Stimulated activated CD8-positive, alpha-beta memory T cell treated with anti-CD3 and anti-CD28 coated beads, Interleukin-7, amount 100 ng/mL, for 24 hours (primary cell): ENCODE data around the gene COL23A1.
"Not testable (repeated sequence)": the region's sequence is repeated elsewhere in the genome, so short reads cannot be mapped to it uniquely, and the experiment has no call there.

Experiments used
- DNase-seq: peaks from one replicate; pipeline ENCODE4 v3.0.0-alpha.2; 2020; ENCODE audit warnings: low read depth

COL23A1 gene

DNA sequence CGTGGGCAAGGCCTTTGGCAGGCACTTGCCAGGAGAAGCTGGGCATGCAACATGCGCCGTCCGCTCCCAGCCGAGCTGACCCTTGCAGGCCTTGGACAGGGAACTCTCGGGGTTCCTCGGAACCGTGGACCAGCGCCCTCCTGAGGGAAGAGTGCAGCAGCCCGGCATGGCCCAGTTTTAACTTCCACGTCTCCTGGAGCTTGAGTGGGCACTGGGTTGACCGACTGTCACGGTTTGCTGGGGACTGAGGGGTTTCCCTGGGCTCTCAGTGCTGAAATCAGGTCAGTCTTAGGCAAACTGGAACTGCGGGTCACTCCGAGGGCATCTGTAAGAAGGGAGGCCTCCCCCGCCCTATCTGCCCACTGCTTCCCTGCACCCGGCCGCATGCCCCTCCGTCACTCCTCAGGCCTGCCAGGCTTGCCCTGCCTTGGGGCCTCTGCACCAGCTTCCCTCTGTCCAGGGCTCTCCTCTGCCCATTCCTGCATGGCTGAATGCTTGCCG, 270.6 kb downstream of the COL23A1 start:
- DNase-seq: no peak

DNA sequence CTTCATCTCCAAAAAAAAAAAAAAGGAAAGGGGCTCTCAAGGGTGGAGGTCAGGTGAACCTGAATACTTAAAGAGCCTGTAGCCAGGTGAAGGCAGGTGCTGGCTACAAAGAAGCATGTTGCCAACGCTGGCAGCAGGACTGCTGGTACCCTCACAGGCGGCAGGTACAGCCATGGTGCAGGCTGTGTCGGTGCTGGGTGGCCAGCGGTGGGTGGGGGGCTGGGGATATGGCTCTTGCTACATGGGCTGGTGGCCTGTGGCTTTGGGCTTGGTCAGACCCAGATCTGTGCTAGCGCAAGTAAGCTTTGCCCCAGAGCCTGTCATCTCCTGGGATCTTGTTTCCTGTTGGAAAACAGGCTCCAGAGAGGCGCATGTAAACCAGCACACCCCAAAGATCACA, 271.3 kb downstream of the COL23A1 start:
- no peak for DNase-seq

DNA sequence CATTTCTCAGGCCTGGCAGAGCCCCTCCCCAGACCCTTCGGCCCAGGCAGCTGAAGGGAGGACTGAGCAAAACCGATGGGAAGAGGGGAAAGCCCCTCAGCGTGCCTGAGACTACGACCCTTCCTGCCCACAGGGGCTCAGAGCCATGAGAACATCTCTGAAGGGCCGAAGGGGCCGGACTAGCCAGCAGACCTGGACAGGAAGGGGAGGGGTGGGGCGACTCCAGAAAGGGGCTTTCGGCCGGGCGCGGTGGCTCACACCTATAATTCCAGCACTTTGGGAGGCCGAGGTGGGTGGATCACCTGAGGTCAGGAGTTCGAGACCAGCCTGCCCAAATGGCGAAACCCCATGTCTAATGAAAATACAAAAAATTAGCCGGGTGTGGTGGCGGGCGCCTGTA, 271.8 kb downstream of the COL23A1 start:
- no peak for DNase-seq

DNA sequence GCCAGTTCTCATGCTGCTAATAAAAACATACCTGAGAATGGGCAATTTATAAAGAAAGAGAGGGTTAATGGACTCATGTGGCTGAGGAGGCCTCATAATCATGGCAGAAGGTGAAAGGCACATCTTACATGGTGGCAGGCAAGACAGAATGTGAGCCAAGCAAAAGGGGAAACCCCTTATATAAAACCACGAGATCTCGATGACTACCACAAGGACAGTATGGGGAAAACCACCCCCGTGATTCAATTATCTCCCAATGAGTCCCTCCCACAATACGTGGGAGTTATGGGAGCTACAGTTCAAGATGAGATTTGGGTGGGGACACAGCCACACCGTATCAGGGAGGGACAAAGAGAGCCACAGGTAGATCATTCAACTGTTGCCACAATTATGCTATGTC, 272.5 kb downstream of the COL23A1 start:
- DNase-seq: not testable (repeated sequence)

DNA sequence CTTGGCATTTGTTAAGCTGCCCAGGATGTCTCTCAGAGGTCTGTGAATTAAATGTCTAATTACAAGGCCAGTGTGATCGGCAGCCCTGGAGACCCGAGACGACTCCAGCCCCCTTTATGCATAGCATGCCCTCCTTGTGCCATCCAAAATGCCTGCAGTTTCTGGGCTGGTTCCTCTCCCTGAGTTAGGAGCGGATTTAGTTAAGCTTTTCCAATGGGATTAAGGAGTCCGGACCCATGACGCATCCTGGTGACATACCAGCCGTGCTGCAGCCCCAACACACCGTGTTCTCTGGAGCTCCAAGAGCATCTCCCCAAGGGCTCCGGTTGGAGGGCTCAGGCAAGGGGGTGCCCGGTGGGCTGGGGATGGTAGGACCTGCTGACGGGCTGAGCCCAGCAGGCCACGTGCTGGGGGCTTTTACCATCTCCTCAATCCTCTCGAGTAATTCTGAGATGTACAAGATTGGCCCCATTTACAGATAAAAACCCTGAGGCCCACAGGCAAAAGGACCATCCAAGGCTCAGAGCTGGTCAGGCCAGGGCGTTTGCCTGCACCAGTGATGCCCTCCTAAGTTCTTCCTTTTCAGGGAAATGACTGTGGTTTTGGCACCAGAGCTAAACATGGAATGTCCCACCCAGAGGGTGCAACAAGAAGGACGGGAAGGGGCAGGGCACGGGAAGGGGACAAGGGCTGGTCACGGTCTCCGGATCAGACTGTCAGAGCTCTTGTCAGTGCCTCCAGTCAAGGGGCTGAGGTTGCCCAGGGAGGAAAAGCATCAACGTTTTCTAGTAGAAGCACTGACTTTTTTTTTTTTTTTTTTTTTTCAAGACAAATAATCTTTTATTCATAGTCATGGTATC, 275.0 kb downstream of the COL23A1 start:
- no peak for DNase-seq

DNA sequence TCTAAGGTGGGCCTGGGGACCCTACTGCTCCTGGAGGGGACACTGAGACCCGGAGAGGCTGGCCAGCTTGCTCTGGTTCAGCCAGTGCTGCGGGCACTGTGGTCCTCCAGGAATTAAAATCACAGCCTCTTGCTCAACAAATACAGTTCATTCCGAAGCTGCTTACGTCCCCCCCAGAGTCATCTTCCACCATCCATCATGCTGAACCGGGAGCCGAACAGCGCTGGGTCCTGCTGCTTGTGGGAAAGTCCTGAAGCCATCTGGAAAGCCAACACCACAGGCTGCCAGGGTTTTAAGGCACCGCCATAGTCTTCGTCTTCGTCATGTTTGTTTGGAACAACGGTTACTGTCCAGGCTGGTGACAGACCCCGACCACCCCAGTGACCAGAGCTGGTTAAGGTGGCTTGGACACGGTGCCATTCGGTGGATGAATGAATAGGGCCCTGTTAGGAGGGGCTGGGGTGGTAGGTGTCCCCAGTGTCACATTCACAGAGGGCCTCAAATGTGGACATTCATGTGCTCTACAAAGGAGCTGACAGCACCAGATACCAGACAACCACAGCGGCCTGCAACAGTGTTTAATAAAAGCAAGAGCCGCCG, 276.0 kb downstream of the COL23A1 start:
- DNase-seq: no peak

DNA sequence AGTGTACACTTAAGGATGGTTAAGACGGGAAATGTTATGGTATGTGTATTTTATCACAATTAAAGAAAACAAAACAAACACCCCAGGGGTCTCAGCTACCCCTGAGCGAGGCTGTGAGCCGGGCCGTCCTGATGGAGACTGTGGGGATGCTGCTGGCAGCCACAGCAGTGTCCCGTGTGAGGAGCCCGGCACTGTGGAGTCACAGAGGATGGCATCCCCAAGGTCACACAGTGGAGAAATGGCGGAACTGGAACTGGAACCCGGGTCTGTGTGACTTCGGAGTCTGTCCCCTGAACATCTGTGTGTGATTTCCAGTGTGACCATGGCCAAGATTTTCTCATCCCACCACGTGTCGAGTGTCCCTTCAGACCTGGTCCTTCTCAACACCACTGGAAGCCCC, 276.9 kb downstream of the COL23A1 start:
- DNase-seq: no peak

DNA sequence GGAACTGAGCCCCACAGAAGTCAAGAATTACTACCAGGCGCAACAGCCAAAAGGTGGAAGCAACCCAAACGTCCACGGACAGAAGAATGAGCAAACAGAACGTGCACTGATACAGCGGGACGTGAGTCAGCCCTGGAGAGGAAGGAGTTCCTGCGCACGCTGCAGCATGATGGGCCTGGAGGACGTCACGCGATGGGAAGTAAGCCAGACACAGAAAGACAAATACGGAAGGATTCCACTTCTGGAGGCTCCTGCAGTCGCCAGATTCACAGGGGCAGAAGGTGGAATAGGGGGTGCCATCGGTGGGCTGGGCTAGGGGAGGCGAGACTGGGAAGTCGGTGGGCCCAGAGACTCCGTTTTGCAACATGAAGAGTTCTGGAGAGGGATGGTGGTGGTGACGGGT, 277.3 kb downstream of the COL23A1 start:
- DNase-seq: no peak

DNA sequence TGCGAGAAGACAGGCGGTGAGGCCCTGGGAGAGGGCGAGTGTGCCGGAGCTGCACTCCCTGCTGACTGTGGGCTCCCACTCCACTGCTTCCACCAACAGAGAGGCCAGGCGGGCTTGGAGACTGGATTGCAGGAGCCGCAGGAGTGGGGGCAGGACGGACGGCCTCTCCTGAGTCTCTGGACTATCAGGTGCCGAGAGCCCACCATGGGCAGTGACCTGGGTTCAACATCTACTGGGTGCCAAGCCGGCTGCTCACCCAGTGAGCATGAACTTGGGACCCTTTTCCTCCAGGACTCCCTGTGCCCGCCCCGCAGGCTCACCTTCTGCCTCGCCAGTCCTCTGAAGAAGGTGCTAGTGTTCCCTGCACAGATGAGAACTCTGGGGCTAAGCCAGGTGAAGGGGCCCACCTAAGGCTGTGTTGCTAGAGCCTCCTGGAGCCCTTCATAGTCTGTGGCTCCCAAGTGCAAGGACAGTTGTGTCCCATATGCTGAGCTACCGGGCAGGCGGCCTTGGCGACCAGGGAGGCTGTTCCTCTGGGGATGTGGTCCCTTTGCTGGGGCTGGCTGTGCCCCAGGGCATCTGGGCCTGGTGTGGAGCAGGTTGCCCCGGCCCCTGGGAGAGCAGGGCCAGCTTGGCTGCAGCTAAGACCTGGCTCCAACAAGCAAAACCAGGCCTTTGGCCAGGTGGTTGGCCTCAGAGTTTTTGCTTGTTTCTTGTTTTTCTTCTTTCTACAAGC, 279.9 kb downstream of the COL23A1 start:
- DNase-seq: no peak

DNA sequence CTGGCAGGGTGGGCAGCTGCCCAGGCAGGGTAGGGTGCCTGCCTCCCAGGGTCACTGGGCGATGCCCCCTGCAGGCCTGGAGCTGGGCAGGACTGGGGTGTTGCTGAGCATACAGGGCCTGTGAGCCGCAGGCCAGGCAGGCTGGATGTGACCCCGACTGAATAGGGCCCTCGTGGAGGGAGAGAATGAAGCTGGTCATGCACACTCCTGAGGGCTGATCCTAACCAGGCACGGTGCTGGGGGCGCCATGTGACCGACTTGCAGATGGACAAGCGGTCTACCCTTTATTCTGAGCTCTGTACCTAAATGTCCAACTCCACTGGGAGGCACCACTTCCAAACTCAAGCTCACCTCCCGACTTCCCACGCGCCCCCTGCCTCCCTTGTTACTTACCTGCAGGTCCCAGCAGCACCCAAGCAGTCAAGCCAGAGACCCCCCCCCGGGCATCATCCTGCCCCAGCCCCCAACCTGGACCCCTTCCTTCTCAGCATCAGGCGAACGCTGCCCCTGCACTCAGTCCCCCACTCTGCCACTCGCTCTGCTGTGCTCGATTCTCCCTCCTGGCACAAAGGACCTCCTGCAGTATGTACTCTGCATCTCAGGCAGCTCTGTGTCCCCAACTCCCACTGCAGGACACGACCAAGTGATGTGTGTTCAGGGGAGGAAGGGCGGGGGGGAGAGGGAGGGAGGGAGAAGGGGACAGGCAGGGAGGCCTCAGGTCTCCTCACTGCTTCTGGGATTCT, 280.8 kb downstream of the COL23A1 start:
- no peak for DNase-seq

DNA sequence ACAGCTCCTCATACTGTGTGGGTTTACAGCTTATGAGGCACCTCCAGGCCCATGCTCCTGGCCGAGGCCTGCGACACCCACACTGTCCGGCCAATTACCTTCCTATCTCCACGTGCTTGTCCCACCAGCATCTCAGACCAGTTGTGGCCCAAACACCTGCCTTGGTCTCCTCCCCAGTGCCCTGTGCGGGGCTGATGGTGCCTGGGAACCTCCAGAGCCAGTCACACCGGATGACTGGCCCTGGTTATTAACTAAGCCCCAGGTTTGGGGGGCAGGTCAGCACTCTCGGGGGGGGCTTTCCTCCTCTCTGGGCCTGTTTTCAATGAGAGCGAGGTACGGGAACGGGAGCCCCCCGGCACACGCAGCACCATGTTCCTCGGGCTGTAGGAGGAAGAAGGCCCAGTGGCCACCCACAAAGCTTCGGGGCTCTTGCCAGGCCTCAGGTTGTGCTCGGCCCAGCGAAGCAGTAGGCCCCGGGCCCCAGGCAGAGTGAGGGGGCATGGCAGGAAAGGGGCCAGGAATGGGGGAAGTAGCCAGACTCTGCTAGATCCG, 281.6 kb downstream of the COL23A1 start:
- DNase-seq: no peak

DNA sequence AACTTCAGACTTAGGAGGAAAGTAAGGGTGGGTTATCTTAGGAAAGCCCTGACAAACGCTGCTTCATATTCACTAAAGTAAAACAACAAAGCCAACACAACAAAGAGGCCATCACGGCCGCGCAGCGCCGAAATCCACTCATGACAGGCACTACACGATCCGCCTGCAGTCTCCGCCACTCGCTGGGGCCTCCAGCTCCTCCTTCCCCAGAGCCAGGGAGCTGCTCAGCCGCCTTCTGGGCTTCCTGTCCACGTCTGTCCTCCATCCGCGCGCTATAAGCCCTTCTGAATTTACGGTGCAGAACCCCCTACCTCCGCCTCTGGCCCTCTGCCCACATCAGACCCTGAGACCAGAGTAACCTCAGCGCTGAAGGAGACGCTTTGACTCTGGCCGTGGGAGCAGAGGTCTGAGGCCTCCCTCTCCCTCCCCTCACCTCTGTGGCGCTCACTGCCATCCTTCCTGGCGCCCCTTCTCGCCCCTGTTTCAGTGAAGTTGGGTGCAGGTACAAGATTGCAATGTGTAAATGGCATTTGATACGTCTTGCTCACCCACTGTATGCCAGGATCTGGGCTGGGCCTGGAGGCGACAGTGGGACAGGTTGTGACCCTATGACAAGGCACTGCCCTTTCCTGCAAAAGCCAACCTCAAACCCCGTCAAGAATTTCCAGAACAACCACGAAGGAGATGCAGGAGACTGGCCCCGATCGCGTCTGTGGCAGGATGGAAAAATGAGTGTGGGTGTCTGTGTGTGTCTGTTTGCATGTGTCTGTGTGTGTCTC, 282.7 kb downstream of the COL23A1 start:
- DNase-seq: no peak

DNA sequence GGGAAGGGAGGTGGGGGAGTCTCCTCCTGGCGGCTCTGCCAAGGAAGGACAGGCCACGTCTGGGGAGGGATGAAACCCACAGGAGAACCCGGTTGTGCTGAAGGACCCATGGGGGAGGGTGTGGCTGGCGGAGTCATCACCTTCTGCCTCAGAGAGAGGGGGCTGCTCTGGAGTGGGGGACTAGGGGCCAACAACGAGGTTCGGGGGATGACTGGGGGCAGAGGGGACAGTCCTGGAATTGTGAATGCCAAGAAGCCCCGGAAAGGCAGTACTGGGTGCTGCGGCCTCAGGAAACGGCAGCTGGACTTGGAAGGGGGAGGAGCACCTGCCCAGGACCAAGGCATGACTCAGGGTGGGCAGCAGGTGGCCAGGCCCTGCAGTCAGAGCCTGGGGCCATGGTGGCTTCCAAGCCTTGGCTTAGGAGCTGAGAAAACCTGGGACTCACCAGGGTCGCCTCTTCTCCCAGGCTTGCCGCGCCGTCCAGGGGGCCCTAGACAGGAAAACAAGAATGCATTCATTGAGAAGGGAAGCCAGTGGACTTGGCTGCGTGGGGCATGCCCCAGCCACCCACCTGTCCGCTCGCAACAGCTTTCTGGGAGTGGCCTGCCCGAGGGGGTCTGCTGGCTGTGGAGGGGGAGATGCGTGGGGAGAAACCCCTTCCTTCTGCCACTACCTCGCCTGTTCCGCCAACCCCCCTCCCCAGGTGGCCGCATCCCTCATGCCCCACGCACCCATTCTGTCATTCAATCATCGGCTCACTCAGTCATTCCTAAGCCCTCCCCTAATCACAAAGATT, 283.6 kb downstream of the COL23A1 start:
- DNase-seq: no peak

DNA sequence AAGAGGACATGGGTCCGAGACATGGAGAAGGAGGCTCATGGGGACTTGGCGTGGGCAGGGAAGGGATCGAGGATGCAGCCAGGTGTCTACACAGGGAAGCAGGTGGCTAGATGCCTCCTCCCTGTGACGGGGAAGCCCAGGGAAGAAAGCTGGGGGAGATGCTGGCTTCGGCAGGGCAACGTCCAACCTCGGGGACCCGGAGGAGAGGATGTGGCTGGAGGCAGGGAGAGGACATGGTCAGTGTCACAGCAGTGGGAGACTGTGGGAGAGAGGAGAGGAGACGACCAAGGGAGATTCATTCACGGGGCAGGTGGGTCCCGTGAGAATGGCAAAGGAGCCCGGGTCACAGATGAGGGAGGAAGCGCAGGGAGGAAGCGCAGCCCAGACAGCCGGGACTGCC, 284.4 kb downstream of the COL23A1 start:
- DNase-seq: no peak

DNA sequence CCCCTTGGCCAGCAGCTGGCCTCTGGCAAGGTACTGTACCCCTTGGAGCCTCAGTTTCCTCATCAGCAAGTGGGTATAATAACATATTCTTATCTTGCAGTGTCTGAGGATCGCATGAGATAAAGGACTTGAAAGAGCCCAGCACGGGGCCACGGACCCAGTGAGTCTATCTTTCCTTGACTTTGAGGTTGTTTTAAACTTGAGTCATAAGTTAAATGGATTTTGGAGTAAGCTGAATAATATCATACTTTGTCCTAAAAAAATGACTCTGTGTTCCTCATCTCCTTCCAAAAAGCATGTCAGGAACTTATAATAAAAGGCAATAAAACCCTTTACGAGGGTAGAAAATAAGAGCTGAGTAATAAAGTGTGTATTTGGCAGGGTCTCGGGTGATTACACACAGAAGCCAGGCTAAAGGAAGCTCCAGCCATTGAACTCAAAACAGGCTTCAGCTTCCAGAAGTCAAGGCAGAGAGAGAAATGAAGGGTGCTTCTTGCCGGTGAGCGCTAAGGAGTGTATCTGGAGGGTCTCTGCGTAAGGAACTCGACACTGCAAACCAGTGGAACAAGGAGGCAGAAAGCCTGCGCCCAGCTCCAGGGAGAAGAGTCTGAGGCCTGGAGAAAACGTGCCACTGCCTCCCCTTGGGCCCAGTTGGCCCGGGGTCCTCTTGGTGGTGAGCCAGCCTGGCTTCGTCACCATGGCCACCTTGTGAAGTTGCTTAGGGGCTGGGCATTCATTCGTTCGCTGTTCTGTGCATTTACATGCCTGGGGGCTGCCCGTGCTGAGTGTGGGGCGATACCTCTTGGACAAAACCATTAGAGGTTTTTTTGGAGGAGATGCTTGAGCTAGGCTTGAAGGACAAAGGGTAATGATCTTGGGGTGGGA, 285.2 kb downstream of the COL23A1 start:
- no peak for DNase-seq

DNA sequence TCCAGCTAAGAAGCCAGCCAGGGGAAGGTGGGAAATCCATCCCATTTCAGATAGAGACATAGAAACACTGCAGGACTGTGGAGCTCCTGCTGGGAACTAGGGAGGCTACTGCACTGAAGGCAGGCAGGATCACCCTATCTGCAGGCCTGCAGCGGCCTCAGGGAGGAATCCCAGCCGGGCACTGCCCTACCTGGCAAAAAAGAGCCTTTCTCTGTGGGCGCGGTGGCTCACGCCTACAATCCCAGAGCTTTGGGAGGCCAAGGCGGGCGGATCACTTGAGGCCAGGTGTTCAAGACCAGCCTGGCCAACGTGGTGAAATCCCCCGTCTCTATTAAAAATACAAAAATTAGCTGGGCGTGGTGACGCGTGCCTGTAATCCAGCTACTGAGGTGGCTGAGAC, 286.2 kb downstream of the COL23A1 start:
- DNase-seq: no peak

DNA sequence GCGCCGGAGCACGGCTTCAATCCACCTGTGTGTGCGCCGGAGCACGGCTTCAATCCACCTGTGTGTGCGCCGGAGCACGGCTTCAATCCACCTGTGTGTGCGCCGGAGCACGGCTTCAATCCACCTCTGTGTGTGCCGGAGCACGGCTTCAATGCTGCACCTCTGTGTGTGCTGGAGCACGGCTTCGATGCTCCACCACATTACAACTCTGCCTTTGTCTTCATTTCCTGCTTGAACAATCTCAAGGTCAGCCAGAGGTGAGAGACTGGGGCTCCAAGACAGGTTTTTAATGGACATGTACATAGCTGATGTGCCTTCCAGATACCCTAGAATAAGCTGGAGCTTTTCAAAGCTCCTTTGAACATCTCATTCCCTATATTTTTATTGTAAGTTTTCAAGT, 287.9 kb downstream of the COL23A1 start:
- DNase-seq: not testable (repeated sequence)

DNA sequence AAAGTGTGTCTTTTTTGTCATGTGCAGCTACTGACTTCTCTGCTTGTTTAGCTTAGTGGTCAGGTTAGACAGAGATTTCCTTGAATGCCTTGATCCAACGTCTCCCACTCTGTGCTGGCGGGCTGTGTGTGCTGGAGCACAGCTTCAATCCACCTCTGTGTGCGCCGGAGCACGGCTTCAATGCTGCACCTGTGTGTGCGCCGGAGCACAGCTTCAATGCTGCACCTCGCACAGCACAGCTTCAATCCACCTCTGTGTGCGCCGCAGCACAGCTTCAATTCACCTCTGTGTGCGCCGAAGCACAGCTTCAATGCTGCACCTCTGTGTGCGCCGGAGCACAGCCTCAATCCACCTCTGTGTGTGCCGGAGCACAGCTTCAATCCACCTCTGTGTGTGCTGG, 288.6 kb downstream of the COL23A1 start:
- DNase-seq: no peak

DNA sequence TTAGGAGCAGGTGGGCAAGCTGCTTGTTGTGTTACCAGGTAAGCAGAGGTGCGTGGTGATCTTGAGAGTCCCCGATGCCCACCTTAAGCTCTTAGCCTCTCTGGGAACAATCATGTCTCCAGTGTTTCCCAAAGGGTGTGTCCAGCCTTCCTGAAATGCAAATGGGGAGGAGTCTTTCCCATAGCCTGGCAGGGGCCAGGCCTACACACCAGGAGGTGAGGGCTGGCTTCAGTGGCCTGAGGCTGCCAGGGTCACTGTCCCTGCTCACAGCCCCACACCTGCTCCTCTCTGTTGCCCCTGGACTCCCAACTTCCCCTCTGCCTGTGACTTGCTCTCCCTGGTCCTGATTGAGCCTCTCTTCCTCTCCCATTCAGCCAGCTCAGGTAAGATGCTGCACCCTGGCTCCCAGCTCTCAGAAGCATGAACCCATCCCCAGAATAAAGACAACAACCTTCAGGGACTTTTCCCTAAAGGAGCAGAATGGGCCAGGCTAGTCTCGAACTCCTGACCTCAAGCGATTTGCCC, 291.8 kb downstream of the COL23A1 start:
- no peak for DNase-seq
